ENCODE measurements around the gene PLCL2. TPM values are rescaled to one million over a fixed set of nuclear protein-coding genes. Genes with fewer than 3 reads are reported as not detected.

Gene PLCL2
- total and polyA plus RNA-seq, 10 of the 15 experiments (the other 5 are each of a cell fraction or from before 2014, with no cell fraction given) = 7.5 to 37.3 (median 21.7) TPM

DNA sequence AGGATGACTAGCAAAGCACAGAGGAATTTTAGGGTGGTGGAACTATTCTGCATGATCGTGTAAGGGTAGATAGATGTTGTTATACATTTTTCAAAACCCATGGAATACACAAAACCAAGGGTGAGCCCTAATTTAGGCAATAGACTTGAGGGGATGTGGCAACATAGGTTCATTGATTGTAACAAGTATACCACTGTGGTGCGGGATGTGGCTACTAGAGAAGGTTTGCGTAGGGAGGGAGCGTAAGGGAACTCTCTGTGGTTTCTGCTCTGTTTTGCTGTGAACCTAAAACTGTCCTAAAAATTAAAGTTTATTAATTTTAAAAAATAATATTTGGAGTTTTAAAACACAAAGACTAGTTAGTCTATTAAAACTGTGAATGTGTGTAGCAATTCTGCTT is 202.8 kb downstream of the PLCL2 start:
- DNase-seq (ENCODE audit: low read depth, low spot score) (no peak), FAIRE-seq (no peak), ATAC-seq (no peak)
- Histone ChIP-seq H4K20me1 (ENCODE audit: control insufficient read depth, insufficient read depth) (no peaks in the 10 kb centered on the region), H2AFZ (ENCODE audit: control insufficient read depth, low read depth, low read length) (no peak overlapping the region), H3K36me3 (ENCODE audit: control insufficient read depth in 2 of 2, insufficient read depth in 2 of 2, low read length in 1 of 2) (peaks cover under 1 to 11% of the 10 kb centered on the region in 2 experiments; a peak in 1 of 4 replicates), H3K4me2 (ENCODE audit: control insufficient read depth, insufficient read depth) (no peak overlapping the region), H3K27ac (ENCODE audit: control insufficient read depth, insufficient read depth) (no peak overlapping the region), H3K79me2 (ENCODE audit: control insufficient read depth, insufficient read depth, low read length) (no peaks in the 10 kb centered on the region), H3K27me3 (replicated peaks in 1 of 2; ENCODE audit: control insufficient read depth in 2 of 2, insufficient read depth in 2 of 2, low read length in 1 of 2) (no peaks in the 10 kb centered on the region), H3K9me3 (replicated peaks; ENCODE audit: control insufficient read depth, insufficient read depth, low read length) (no peaks in the 10 kb centered on the region; the same call in 2 of the 3 replicates), H3K9ac (ENCODE audit: control insufficient read depth, insufficient read depth, low read length) (no peak overlapping the region), H3K4me3 (no peak overlapping the region), H3K4me1 (ENCODE audit: control insufficient read depth, insufficient read depth, low read length) (no peaks in the 10 kb centered on the region)
- SMC1A ChIA-PET (ENCODE audit: uncharacterized antibody, unreplicated experiment) = no interaction called here
- POLR2A ChIA-PET = no interaction called here
- in situ Hi-C loops (cut with MboI) (no loop called here), intact Hi-C loops (cut with micrococcal nuclease; ENCODE audit: unreplicated experiment) (no loop called here)
- CTCF ChIA-PET = no interaction called here
- no peak for TF ChIP-seq FOS (IDR thresholded peaks at IDR 0.05; ENCODE audit: borderline replicate concordance, extremely low read depth, insufficient read length)
- TF ChIP-seq MYC (IDR thresholded peaks at IDR 0.05; ENCODE audit: insufficient read depth, insufficient read length, insufficient replicate concordance, low read length, severe bottlenecking) = no peak
- TF ChIP-seq WRNIP1 (IDR thresholded peaks at IDR 0.05; ENCODE audit: borderline replicate concordance, low read depth, low read length) = no peak
- no peak for TF ChIP-seq ZBED1 (IDR thresholded peaks at IDR 0.05; ENCODE audit: borderline replicate concordance)
- TF ChIP-seq PAX8 (IDR thresholded peaks at IDR 0.05) = no peak
- TF ChIP-seq SUZ12 (IDR thresholded peaks at IDR 0.05; ENCODE audit: unreplicated experiment) = no peak
- TF ChIP-seq BACH1 (IDR thresholded peaks at IDR 0.05; ENCODE audit: borderline replicate concordance) = no peak
- TF ChIP-seq PAX5 (IDR thresholded peaks at IDR 0.05; ENCODE audit: borderline replicate concordance, low read depth, low read length) = no peak
- no peak for TF ChIP-seq GABPA (IDR thresholded peaks at IDR 0.05; ENCODE audit: low read depth)
- TF ChIP-seq, protein P1, sequence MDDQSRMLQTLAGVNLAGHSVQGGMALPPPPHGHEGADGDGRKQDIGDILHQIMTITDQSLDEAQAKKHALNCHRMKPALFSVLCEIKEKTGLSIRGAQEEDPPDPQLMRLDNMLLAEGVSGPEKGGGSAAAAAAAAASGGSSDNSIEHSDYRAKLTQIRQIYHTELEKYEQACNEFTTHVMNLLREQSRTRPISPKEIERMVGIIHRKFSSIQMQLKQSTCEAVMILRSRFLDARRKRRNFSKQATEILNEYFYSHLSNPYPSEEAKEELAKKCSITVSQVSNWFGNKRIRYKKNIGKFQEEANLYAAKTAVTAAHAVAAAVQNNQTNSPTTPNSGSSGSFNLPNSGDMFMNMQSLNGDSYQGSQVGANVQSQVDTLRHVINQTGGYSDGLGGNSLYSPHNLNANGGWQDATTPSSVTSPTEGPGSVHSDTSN (IDR thresholded peaks at IDR 0.05; ENCODE audit: insufficient replicate concordance, low read depth, low read length) = no peak
- TF ChIP-seq CREM (IDR thresholded peaks at IDR 0.05; ENCODE audit: low read depth) = no peak
- 100% methylated on average over 4 of the region's 4 CpGs for WGBS (ENCODE audit: insufficient coverage, insufficient replicate concordance, low lambda C conversion rate, missing lambda C conversion rate)
- no TSS peak for BruUV-seq (replicated peaks)
- RAD21 ChIA-PET (ENCODE audit: unreplicated experiment) = interaction anchor here (0.7 kb wide), 1 partner anchor 44 kb away, joined by 3 read pairs; no protein-coding TSS in a partner anchor

Measured in GM12878 (cell line).